NT2/D1 (cell line): Measurements from ENCODE around the gene RNF7.
"Not testable (repeated sequence)": the region's sequence is repeated elsewhere in the genome, so short reads cannot be mapped to it uniquely, and the experiment has no call there.

Experiments used
- DNase-seq: peaks from one replicate; pipeline ENCODE4 v3.0.0-alpha.2; 2011; ENCODE audit warnings: low read depth, low spot score
- H3K27me3 ChIP-seq: 2 replicates; pipeline ENCODE4 v1.6.0; 2011; ENCODE audit warnings: mild to moderate bottlenecking; ENCODE audit not compliant: insufficient read length, insufficient read depth
- H3K36me3 ChIP-seq: 2 replicates; pipeline ENCODE4 v1.6.1; 2011; ENCODE audit warnings: mild to moderate bottlenecking, low read length, mixed read lengths; ENCODE audit not compliant: insufficient read depth, insufficient read length
- H3K4me1 ChIP-seq: 2 replicates; pipeline ENCODE4 v1.5.1; 2011; ENCODE audit not compliant: insufficient read depth, insufficient read length
- H3K4me3 ChIP-seq: 2 replicates; pipeline ENCODE4 v1.5.1; 2011; ENCODE audit warnings: low read depth; ENCODE audit not compliant: insufficient read length
- H3K9ac ChIP-seq: 2 replicates; pipeline ENCODE4 v1.6.0; 2011; ENCODE audit warnings: low read depth; ENCODE audit not compliant: insufficient read length
- H3K9me3 ChIP-seq: 2 replicates; pipeline ENCODE4 v1.5.1; 2011; ENCODE audit warnings: mild to moderate bottlenecking, low read length; ENCODE audit not compliant: insufficient read depth
- SUZ12 ChIP-seq: IDR thresholded peaks from 2 replicates; pipeline ENCODE4 v1.6.1; 2011; ENCODE audit not compliant: insufficient read length, insufficient read depth; ENCODE audit errors: extremely low read depth
- YY1 ChIP-seq: IDR thresholded peaks from 2 replicates; pipeline ENCODE4 v1.6.1; 2011; ENCODE audit not compliant: insufficient read length, insufficient read depth
- ZNF274 ChIP-seq: IDR thresholded peaks from 2 replicates; pipeline ENCODE4 v1.6.1; 2011; ENCODE audit warnings: mild to moderate bottlenecking, low read depth, low read length

Gene RNF7

DNA sequence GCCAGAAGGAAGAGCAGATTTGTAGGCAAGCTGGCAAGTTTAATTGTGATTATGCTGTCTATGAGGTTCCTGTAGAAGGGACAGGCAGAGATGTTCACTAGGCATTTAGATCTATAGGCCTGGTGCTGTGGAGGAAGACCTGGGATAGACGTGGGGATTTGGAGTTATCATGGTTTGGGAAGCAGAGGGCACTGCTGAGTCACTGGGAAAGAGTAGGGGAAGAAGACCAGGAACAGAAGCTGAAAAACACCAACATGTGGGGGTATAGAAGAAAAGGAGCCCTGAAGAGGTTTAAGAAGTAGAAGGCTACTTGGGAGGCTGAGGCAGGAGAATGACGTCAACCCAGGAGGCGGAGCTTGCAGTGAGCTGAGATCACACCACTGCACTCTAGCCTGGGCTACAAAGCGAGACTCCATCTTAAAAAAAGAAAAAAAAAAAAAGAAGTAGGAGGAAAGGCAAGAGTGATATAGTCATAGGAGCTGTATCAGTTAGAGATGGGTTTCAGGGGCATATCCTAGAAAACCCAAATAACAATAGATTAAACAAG lies 44.4 kb downstream of the RNF7 start:
- Histone ChIP-seq H3K27me3 (no peaks in the 10 kb centered on the region), H3K9ac (no peak overlapping the region), H3K9me3 (no peaks in the 10 kb centered on the region), H3K36me3 (no peaks in the 10 kb centered on the region), H3K4me3 (no peak overlapping the region), H3K4me1 (no peaks in the 10 kb centered on the region)
- DNase-seq, result no peak
- no peak for TF ChIP-seq YY1
- TF ChIP-seq ZNF274, result no peak
- no peak for TF ChIP-seq SUZ12

DNA sequence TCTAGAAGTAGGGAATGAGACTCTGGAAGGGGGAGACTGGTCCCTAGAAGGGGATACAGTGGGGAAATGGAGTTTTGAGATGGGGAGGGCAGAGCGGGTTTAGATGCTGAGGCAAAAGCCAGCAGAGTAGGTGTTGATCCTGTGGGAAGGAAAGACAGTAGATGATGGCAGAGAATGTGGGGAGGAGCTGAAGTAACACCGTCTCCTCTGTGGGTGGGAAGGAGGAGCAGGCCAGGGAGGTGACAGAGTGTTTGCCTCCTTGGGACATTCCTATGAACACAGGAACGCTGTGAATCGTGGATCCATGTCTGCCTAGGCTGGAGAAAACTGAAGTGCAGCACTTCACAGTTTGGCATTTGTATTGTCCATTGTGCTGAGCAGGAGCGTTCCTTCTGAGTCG lies 45.5 kb downstream of the RNF7 start:
- no peak for DNase-seq
- Histone ChIP-seq H3K36me3 (no peaks in the 10 kb centered on the region), H3K9me3 (no peaks in the 10 kb centered on the region), H3K9ac (no peak overlapping the region), H3K27me3 (no peaks in the 10 kb centered on the region), H3K4me1 (peaks cover 3% of the 10 kb centered on the region), H3K4me3 (no peak overlapping the region)
- TF ChIP-seq ZNF274 (no peak), YY1 (no peak), SUZ12 (no peak)

DNA sequence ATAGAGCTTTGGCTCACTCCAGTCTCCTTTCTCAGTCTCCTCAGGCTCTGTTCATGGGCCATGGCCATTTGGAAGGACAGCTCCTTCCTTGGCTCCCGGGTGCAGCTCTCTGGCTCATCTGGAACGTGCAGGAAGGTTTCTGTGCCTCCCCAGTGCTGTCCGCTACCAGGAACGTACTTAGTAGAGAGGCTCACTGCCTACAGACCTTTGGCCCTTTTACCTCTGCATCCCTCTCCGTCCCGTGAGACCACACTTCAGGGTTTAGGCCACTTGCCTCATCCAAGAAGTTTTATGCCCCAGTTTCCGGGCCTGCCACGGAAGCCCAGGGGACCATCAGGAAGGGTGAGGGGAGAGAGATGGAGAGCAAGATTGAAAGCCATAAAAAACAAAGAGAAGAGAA lies 46.0 kb downstream of the RNF7 start:
- H3K4me1 ChIP-seq, result peaks cover 3% of the 10 kb centered on the region
- TF ChIP-seq YY1 (no peak), SUZ12 (no peak), ZNF274 (no peak)
- H3K9me3 ChIP-seq, result no peaks in the 10 kb centered on the region
- H3K4me3 ChIP-seq, result no peak overlapping the region
- no peaks in the 10 kb centered on the region for H3K27me3 ChIP-seq
- no peak for DNase-seq
- no peak overlapping the region for H3K9ac ChIP-seq
- no peaks in the 10 kb centered on the region for H3K36me3 ChIP-seq

DNA sequence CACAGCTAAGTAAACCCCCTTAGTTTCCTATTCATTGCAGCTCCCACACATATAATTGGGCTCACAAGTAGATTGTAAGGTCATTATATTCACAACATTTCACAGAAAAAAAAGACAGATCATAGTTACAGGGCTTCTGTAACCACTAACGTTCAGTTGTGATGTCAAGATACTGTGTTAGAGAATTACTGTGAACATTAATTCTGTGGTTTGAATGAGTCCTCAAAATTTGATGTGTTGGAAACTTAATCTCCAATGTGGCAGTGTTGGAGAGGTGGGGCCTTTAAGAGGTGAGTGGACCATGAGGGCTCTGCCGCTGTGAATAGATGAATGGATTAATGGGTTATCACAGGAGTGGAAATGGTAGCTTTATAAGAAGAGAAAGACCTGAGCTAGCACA lies 46.4 kb downstream of the RNF7 start:
- Histone ChIP-seq H3K9ac (no peak overlapping the region), H3K4me3 (no peak overlapping the region), H3K36me3 (no peaks in the 10 kb centered on the region), H3K27me3 (no peaks in the 10 kb centered on the region), H3K4me1 (peaks cover 3% of the 10 kb centered on the region), H3K9me3 (no peaks in the 10 kb centered on the region)
- no peak for DNase-seq
- TF ChIP-seq ZNF274 (no peak), YY1 (no peak), SUZ12 (no peak)

DNA sequence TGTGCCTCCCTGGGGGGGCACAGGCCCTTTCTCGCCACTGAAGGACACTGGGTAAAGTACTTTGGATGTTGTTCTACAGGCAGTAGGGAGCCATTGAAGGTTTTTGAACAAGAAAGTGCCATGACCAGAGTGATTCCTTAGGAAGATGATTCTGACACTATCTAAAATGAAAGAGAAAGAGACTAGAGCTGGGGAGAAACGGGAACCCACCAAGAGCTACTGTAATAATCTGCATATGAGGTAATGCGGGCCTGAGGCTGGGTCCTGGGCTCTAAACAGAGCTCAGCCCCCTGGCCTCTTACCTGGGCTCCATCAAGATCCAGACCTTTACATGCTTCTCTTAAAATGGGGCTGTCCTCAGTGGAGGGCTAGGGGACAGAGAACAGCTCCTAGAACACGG lies 50.1 kb downstream of the RNF7 start:
- DNase-seq, result no peak
- Histone ChIP-seq H3K9ac (no peak overlapping the region), H3K4me3 (no peak overlapping the region), H3K27me3 (no peaks in the 10 kb centered on the region), H3K4me1 (peaks cover 3% of the 10 kb centered on the region), H3K36me3 (no peaks in the 10 kb centered on the region), H3K9me3 (no peaks in the 10 kb centered on the region)
- TF ChIP-seq SUZ12 (no peak), YY1 (no peak), ZNF274 (no peak)

DNA sequence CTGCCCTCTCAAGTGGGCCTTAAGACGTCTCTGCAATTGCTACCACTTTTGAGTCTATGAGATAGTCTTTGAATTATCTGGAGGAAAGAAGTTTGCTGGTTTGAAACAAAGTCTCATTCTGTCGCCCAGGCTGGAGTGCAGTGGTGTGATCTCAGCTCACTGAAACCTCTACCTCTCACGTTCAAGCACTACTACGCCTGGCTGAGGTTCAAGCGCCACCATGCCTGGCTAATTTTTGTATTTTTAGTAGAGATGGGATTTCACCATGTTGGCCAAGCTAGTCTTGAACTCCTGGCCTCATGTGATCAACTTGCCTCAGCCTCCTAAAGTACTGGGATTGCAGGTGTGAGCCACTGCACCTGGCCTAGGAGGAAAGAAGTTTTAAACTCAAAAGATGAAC lies 50.7 kb downstream of the RNF7 start:
- not testable (repeated sequence) for H3K27me3 ChIP-seq, H3K9me3 ChIP-seq, H3K4me3 ChIP-seq, H3K36me3 ChIP-seq, H3K4me1 ChIP-seq, H3K9ac ChIP-seq, DNase-seq

DNA sequence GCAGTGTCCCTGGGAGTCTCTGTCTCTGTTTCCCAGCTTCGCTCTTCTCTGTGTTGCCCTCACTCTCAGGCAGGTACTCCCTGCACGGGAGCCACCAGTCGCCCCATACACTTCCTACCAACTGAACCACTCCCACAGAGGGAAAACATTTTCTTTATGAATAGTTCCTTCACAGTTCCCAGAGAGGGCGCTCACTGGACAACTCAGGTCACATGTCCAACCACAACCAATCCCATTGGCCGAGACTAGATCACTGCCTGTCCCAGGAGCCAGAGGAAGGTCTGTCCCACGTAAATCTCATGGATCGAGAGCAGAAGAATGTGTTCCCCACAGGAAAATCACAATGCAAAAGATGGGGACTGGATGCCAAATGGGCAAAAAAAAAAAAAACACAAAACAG lies 51.2 kb downstream of the RNF7 start:
- Histone ChIP-seq H3K9me3 (no peaks in the 10 kb centered on the region), H3K4me3 (no peak overlapping the region), H3K36me3 (no peaks in the 10 kb centered on the region), H3K27me3 (no peaks in the 10 kb centered on the region), H3K4me1 (peaks cover 3% of the 10 kb centered on the region), H3K9ac (no peak overlapping the region)
- no peak for TF ChIP-seq SUZ12
- TF ChIP-seq YY1, result no peak
- TF ChIP-seq ZNF274, result no peak
- DNase-seq, result no peak

DNA sequence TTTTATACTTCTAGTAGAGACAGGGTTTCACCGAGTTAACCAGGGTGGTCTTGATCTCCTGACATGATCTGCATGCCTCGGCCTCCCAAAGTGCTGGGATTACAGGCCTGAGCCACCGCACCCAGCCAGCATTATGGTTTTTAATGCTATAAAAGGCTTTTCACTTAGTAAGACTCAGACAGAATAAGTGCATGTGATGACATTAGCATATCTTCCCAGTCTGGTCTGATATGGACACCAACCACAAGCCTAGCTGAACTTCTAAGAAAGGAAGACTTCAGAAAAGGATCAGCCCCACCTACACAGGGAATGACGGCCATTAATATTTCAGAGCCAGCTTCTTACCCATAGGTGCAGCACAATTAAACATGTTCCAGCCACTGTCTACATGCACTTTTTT lies 52.1 kb downstream of the RNF7 start:
- DNase-seq, result no peak
- H3K9me3 ChIP-seq, result no peaks in the 10 kb centered on the region
- peaks cover 3% of the 10 kb centered on the region for H3K4me1 ChIP-seq
- H3K4me3 ChIP-seq, result no peak overlapping the region
- no peak overlapping the region for H3K9ac ChIP-seq
- TF ChIP-seq ZNF274 (no peak), SUZ12 (no peak), YY1 (no peak)
- no peaks in the 10 kb centered on the region for H3K27me3 ChIP-seq
- no peaks in the 10 kb centered on the region for H3K36me3 ChIP-seq
